Epithelial cell of alveolus of lung (primary cell): Measurements from ENCODE around the gene CLEC4C. TPM values are rescaled to one million over a fixed set of nuclear protein-coding genes. Genes with fewer than 3 reads are reported as not detected.

Experiments
- total RNA-seq: library from RNA; depleted of rRNA; stranded (reverse); fragments of >200 nt; gene quantifications from 2 replicates; pipeline ENCODE4 v1.2.1, GENCODE V29; 2015

Gene CLEC4C, protein sequence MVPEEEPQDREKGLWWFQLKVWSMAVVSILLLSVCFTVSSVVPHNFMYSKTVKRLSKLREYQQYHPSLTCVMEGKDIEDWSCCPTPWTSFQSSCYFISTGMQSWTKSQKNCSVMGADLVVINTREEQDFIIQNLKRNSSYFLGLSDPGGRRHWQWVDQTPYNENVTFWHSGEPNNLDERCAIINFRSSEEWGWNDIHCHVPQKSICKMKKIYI
- total RNA-seq: not detected in 2 replicates

DNA sequence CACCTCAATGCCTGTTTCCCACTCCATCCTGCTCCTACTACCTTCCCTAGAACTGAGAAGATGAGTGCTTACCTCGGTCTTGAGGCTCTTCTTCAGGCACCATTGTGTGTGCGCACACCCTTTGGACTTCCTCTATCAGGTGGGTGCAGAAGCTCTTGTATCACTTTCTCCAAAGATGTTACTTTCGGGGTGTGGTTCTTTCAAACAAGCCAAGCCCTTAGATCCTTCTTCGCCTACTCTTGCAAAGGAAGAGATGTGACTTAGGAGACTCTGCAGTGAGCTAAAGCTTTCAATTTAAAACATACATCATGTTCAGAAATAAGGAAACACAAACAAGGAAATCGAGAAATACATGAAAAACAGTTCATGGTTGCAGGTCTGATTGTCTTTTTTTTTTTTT, at the start of gene CLEC4C:
Gene CLEC4C (minus strand): TSS at position 130 of the 400 bp plus-strand sequence. CDS start 27 bp downstream, at position 103.

DNA sequence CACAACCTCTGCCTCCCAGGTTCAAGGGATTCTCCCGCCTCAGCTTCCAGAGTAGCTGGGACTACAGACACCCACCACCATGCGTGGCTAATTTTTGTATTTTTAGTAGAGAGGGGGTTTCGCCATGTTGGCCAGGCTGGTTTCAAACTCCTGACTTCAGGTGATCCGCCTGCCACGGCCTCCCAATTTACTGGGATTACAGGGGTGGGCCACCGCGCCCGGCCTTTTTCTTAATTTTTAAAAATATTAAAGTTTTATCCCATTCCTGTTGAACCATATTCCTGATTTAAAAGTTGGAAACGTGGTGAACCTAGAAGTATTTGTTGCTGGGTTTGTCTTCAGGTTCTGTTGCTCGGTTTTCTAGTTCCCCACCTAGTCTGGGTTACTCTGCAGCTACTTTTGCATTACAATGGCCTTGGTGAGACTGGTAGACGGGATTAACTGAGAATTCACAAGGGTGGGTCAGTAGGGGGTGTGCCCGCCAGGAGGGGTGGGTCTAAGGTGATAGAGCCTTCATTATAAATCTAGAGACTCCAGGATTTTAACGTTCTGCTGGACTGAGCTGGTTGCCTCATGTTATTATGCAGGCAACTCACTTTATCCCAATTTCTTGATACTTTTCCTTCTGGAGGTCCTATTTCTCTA, 41.8 kb upstream of the CLEC4C start, which contains the start of gene NANOG:
Gene NANOG (plus strand): TSS at position 519 of the 645 bp plus-strand sequence. CDS start 213 bp downstream, outside the sequence.

DNA sequence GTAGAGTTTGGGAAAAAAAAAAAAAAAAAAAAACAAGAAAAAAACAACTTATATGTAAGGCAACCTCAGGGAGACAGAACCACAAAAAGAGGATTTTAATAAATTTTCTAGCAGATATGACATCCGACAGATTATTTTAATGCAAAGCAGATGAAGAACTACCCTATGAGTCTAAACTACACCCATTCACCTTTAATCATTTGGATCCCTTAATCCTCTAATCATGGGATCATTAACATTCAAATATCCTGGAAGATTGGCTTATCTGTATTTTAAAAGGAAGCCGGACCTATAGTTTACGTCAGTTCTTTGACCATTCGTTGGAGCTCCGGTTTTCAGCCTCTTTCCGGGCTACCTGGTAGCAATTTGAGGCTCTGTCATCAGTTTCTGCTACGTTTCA, 36.0 kb downstream of the CLEC4C start, which contains the start of gene DPPA3:
Gene DPPA3 (plus strand): TSS at position 301 of the 400 bp plus-strand sequence. CDS start 138 bp downstream, outside the sequence.

DNA sequence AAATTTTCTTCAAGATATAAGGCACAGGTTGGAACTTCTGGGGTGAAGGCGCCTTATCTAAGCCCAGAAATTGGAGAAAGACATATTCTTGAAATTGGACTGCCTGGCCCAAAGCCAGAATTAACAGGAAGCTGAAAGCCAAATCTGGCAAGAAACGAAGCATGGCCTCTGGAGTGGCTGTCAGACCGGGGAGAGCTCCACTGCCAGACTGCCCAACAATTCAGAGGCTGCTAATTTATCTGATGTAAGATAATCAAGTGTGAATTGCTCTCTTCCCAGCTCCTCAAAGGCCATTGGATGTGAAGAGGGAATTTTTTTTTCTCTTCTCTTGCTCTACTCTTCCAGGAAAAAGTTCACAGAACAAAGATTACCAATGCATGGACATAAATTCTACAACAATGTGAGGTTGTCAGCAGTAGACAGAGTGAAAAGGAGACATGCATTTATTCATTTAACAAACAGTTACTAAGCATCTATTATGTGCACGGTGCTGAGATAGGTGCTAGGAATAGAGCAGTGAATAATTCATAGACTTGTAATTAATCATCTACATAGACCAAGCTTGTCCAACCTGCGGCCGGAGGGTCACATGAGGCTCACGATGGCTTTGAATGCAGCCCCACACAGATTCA, 51.5 kb downstream of the CLEC4C start, which contains the start of gene GDF3:
Gene GDF3 (minus strand): TSS at position 210 of the 632 bp plus-strand sequence. CDS start 47 bp downstream, at position 163.

Other genes with a start within 250 kb of the CLEC4C start
- gene CD163, start 243.6 kb downstream of the CLEC4C start, total RNA-seq: not detected in 2 replicates
- not detected in 2 replicates for gene APOBEC1, start 81.5 kb downstream of the CLEC4C start, total RNA-seq
- gene GDF3, start 51.6 kb downstream of the CLEC4C start, total RNA-seq: not detected in 2 replicates
- gene DPPA3, start 35.9 kb downstream of the CLEC4C start, total RNA-seq: not detected in 2 replicates
- not detected in 2 replicates for gene NANOGNB, start 17.8 kb upstream of the CLEC4C start, total RNA-seq
- gene NANOG, start 42.0 kb upstream of the CLEC4C start, total RNA-seq: not detected in 2 replicates
- gene SLC2A14, start 125.5 kb upstream of the CLEC4C start, total RNA-seq: 0.26 TPM in 1 of 2 replicates, not detected in the other
- 46.7 and 123 TPM in 2 replicates for gene SLC2A3, start 188.8 kb upstream of the CLEC4C start, total RNA-seq